HG02678 (cell line): ENCODE measurements around the gene KCNIP3.

Source experiments
- ATAC-seq: cut with Tn5 transposase; IDR thresholded peaks from one replicate; pipeline ENCODE4 v1.9.1; 2021; ENCODE audit warnings: mild to moderate bottlenecking, moderate library complexity; ENCODE audit not compliant: unreplicated experiment

Gene KCNIP3

DNA sequence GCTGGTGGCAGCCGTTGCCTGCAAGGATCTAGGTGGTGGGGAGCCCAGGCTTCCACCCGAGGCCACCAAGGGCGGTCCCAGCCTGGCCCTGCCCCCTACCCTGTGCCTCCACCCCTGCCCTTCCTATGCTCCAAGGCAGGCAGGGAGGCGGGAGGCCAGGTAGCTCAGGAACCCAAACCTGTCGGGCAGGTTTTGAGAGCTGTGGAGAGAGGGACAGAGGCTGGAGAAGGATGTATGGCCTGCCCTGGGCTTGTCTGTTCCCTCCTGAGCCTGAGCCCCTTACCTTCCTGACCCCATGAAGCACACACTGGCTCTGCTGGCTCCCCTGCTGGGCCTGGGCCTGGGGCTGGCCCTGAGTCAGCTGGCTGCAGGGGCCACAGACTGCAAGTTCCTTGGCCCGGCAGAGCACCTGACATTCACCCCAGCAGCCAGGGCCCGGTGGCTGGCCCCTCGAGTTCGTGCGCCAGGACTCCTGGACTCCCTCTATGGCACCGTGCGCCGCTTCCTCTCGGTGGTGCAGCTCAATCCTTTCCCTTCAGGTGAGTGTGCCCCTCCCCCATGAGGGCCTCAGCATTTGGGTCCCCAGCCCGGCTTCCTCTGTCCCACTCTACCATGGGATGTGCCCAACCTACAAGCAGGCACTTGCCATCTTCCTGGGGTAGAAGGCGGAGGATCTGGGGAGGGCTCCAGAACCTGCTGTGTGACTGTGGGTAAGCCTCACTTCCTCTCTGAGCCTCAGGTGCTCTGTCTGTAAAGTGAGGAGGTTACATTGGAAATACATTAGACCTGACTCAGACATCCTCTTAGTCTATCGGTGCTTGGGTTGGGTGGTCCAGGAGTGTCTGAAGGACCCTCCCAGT lies 22.6 kb upstream of the KCNIP3 start, which contains the start of gene PROM2:
Gene PROM2 (plus strand): TSS at position 159 of the 860 bp plus-strand sequence. CDS start 137 bp downstream, at position 296.
- no peak for ATAC-seq

DNA sequence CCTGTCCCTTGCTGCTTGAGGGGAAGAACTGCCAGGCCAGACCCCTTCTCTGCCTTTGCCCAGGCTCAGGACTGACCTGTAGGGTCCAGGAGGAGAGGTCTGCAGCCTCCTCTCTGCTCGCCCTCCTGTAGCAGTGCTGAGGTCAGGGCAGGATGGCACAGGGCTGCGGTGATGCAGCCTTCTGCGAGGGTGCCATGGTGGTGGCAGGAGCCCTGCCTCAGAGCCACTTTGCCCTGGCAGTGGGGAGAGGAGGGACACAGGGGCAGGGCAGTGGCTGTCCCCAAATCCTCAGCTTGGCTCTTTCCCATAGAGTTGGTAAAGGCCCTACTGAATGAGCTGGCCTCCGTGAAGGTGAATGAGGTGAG lies 22.0 kb upstream of the KCNIP3 start:
- no peak for ATAC-seq

DNA sequence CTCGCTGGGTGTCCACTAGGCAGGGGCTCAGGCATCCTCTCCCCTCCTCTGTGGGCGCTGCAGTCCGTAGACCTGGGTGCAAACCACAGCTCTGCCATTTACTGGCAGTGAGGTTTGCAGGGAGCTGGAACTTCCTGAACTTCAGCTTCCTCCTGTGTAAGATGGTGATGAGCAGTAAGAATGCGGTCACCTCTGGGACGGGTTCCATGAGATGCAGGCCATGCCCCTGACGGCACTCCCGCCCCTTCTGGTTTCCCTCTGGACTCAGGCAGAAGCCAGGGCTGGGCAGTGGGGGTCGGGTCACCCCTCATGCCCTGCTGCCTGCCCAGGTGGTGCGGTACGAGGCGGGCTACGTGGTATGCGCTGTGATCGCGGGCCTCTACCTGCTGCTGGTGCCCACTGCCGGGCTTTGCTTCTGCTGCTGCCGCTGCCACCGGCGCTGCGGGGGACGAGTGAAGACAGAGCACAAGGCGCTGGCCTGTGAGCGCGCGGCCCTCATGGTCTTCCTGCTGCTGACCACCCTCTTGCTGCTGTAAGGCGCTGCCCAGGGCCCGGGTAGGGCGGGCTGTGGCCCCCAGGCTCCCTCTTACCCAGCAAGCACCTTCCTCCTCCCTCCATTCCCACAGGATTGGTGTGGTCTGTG lies 21.4 kb upstream of the KCNIP3 start:
- ATAC-seq = no peak

DNA sequence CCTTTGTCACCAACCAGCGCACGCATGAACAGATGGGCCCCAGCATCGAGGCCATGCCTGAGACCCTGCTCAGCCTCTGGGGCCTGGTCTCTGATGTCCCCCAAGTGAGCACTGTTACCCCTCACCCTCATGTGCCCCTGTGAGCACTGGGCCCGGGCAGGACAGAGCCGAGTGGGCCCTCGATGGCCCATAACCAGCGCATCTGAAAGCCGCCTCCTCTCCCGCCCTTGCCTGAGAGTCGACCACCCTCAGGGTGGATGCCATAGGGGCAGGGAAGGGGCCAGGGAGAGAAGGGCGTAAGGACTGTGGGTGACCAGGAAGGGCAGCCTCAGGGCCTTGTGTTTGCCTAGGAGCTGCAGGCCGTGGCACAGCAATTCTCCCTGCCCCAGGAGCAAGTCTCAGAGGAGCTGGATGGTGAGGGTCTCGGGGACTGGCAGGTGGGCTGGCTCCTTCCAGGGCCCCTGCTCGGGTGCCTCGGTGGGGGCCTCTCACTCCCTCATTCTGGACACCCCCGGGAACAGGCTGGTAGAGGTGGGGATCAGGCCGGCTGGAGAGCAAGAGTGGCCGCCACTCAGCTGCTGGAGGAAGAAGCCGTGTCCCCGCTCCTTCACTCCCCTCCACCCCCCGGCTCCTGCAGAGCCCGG lies 20.8 kb upstream of the KCNIP3 start:
- ATAC-seq = no peak

DNA sequence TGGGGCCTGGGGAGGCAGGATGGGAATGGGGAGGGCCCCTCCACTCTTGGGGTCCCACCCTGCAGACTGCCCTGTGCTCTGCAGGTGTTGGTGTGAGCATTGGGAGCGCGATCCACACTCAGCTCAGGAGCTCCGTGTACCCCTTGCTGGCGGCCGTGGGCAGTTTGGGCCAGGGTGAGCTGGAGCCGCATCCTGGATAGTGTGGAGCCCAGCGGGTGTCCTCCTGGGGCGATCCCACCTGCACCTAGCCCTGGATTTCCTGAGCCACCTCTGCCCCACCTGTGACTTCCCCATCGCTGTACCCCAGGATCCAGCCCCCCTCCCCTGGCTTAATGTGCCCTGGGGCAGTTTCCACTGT lies 20.3 kb upstream of the KCNIP3 start:
- no peak for ATAC-seq

DNA sequence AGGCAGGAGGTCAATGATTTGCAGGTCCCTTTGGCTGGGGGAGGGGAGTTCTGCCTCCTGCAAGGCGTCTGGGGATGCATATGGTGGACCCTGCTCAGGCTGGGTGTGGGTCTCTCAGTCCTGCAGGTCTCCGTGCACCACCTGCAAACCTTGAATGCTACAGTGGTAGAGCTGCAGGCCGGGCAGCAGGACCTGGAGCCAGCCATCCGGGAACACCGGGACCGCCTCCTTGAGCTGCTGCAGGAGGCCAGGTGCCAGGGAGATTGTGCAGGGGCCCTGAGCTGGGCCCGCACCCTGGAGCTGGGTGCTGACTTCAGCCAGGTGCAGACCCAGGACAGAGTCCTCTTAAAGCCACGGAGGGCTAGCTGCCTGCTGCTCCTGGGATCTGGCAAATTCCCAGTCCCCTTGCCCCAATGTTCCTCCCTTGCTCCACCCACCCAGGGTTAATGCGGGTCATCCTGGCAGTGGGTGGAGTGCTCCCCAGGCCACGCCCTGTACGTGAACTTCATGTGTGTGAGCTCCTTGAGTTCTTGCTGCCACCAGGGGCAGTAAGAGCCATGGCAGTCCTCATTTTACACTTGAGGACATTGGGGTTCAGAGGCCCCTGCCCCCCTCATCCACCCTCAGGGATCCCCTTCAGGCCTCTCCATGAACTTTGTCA lies 19.8 kb upstream of the KCNIP3 start:
- ATAC-seq = no peak

DNA sequence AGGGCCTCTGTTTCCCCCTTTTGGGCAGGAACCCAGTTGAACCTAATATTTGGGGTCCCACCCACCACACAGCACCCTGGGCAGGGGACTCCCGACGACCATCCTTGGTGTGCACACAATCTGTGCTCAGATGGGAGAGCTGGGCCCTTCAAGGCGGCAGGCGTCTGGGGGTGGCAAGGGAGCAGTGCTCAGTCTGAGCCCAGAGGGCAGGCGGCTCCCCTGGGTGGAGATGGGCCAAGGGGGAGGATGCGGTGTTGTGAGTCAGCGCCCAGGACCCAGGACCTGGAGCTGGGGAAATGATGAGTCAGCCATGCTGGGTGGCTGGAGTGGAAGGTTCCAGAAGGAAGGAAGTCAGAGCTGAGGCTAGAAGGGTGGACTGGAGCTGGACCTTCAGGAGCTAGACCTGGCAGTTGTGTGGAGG lies 19.1 kb upstream of the KCNIP3 start:
- ATAC-seq = no peak

DNA sequence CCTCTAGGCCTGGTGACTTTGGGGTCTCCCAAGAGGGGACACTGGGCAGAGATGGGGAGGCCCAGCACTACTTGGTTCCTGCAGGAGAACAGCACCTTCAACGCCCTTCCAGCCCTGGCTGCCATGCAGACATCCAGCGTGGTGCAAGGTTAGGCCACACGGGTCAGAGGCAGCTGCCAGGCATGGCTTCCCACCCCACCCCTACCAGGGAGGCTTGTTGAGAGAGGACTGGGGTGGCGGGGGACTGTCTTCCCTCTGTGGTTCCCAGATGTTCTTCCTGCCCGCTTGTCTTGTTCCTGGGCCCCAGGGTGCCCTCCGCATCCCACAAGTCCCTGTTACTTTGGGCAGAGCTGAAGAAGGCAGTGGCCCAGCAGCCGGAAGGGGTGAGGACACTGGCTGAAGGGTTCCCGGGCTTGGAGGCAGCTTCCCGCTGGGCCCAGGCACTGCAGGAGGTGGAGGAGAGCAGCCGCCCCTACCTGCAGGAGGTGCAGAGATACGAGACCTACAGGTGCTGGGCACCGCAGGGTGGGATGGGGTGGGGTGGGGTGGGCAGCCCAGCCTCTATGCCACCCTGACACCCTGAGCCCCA lies 18.4 kb upstream of the KCNIP3 start:
- no peak for ATAC-seq

DNA sequence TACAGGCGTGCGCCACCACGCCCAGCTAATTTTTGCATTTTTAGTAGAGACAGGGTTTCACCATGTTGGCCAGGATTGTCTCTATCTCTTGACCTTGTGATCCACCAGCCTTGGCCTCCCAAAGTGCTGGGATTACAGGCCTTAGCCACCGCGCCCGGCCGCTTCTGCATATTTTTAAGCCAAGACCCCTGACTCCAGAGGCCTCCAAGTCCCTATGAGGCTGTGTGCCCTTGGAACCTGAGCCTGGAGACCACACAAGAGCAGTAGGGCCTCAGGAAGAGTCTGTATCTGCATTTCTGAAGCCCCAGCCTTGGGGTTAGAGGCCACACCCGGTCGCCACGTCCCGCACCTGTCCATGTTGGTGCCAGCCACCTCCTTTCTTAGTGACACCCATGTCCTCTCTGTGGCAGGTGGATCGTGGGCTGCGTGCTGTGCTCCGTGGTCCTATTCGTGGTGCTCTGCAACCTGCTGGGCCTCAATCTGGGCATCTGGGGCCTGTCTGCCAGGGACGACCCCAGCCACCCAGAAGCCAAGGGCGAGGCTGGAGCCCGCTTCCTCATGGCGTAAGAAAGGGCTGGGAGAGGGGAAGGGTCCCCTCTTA lies 17.6 kb upstream of the KCNIP3 start:
- no peak for ATAC-seq

DNA sequence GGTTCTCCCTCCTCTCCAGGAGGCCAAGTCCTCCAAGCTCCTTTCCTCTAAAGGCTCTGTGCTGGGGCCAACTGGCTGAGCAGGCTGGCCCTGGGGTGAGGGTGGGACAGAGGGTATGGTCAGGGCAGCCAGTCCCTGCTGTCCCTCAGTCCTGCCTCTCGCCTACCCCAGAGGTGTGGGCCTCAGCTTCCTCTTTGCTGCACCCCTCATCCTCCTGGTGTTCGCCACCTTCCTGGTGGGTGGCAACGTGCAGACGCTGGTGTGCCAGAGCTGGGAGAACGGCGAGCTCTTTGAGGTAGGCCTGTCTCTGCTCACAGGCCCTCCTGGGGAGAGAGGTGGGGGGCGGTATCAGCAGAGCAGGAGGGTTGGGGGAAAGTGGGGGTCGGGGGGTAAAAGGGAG lies 16.1 kb upstream of the KCNIP3 start:
- no peak for ATAC-seq

DNA sequence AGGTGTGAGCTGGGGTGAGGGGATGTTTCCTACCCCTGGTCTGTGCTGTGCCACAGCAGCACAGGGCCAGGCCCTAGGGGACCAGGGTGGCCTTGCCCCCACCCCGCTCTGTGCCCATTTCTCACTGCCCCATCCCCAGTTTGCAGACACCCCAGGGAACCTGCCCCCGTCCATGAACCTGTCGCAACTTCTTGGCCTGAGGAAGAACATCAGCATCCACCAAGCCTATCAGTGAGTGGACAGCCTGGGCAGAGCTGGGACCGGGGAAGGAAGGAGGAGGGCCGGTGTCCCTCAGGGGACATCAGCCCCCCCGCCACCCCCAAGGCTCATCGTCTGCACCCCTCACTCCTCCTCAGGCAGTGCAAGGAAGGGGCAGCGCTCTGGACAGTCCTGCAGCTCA lies 15.4 kb upstream of the KCNIP3 start:
- no peak for ATAC-seq

DNA sequence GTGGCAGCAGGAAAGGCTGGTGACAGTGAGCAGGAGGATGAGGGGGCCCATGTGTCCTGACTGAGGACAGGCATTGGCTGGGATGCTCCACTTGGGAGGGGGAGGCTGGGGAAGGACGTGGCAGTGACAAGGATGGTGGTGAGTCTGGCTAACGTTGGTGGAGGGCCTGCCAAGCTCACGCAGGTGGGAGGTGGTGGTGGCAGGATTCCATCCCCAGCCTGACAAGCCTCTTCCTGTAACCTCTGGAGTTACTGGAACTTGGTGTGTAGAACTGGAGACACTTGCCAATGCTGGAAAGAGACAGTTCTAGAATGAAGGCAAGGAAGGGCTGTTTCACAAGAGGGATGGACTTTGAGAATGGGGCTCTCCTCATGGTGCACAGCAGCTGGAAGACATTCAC lies 14.7 kb upstream of the KCNIP3 start:
- ATAC-seq = no peak

DNA sequence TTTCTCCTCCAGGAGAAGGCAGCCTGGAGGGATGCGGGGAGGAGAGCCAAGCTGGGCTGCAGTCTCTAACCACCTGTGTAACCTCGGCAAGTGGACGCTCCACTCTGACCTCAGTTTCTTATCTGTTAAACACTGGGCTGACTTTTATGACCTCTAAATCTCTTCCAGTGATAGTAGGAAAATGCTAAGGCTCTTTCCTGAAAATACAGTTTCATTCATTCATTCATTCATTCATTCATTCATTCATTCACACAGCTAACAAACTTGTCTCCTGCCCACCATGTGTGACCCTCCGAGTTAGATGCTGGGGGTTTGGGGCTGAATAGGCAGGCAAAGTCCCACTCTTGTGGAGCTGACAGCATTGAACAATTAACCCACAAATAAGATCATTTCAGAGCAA lies 13.6 kb upstream of the KCNIP3 start:
- ATAC-seq = no peak

DNA sequence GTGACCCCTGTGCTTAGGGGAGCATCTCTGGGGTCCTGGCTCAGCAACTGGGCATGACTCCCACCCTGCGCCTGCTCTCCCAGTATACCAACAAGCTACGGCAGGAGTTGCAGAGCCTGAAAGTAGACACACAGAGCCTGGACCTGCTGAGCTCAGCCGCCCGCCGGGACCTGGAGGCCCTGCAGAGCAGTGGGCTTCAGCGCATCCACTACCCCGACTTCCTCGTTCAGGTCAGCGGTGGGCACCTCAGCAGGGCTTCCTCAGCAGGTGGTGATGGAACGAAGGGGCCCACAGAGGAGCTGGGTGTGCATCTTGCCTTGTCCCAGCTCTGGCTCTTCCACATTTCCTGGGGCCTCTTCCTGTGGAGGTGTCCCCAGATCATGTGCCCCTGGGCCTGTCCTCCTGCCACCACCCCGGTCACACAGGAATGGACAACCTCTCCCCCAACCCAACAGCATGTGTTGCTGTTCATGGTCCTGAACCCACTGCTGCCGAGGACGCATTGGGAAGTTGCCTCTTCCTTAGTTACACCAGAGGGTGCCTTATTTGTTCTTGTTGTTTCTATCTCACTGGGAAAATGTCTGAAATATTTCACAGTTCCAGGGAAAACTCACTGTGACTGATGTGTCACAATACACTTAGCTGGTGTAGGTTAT lies 12.1 kb upstream of the KCNIP3 start:
- no peak for ATAC-seq

DNA sequence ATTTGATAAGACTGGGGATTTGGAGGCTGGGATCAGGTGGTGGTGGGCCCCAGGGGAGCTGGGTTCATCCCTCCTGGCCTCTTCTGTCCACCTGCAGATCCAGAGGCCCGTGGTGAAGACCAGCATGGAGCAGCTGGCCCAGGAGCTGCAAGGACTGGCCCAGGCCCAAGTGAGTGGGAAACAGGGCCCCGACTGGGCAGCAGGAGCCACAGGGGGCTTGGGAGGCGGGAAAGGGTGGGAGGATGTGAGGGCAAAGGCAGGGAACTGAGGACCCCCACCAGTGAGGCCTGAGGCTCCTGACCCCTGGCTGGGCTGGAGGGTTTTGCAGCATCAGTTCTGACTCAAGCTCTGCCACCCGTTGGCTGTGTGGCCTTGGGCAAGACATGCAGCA lies 11.6 kb upstream of the KCNIP3 start:
- ATAC-seq = no peak

DNA sequence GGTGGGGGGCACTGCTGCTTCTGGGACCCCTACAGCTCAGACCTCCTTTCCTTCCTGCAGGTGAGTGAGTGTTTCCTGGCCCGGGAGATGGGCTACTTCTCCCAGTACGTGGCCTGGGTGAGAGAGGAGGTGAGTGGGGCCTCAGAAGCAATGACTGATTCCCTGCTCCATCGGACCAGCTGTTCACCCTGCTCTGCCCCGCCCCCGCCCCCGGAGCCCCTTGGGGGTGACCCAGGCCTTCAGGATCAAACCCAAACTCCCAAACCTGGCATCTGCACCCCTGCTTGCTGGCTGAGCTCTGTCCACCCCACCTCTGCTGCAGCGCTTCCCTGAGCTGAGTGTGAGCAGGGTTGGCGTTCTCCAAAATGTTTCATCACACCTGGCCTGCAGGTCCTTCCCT lies 9.8 kb upstream of the KCNIP3 start:
- no peak for ATAC-seq

DNA sequence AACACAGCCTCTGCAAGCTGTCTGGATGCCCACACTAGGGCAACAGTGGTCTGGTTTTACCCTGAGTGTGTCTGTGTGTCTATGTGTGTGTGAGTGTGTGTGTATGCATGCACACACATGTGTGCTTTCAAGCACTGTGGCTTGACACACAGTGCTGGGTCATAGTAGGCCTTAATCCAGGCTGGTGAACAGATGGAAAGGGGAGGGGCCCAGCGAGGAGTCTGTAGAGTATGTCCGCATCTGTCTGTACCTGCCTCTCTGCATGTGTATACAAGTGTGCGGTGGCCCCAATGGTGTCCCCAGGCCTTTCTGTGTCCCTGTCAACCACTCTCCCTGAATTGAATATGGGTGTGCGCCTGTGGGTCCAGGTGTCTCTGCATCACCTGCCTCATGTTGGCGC lies 9.3 kb upstream of the KCNIP3 start:
- ATAC-seq = no peak

DNA sequence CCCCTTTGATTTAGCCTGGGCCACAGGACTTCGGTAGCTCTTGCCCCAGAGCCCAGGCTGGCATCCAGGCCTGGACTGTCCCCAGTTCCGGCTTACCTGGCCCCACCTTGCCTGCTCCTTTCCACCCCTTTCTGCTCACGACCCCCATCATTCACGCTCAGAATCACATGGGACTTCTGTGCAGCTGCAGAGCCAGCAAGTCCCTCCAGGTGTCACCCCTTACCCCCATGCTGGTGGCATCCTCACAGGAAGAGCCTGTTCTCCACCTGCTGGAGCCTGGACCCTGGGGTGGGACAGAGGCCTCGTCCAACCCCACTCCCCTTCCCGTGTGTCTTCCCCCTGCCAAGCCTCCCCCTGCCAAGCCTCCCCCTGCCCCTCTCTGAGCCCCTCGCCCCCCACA lies 7.9 kb upstream of the KCNIP3 start:
- no peak for ATAC-seq

DNA sequence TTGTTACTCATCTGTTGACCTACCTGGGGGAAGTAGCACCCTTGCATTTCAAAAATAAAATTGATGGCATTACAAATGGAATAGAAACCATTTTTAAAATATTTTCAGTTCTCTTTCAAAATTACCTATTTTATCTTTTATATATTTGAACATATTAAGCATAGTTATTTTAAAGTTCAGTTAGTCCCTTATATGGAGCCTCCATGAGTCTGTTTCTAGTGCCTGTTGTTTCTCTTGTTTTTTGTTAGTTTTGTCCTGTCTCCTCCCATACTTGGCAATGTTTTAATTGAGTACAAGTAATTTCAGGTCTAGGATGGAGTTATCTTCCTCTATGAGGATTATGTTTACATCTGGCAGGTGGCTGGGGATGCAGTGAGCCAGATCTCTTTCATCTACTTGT lies 5.9 kb upstream of the KCNIP3 start:
- no peak for ATAC-seq

DNA sequence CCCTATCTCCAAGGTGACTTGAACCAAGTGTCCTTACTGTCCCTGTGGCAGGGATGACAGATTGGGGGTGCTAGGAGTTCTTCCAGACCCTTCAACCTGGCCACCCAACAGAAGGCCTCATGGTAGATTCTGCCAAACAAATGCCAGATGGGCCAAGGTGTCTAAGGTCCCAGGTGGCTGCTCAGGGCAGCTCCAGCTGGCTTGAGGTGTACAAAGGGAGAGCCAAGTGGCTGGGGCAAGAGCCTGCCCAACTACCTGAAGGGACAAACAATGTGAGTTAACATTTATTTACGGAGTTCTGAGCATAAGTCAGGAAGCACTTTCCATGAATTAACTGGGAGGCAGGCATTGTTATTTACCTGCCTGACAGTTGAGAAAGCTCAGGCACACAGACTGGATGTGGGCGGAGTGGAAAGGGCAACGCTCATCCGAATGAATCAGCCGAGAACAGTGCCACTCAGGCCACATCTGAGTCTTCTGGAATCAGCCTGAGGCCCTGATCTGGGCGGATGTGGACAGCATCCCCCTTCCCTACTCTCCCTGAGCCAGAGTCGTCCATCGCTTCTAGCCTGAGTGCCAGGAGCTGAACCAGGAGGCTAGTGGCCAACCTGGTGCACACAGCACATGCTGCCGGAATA lies 4.4 kb upstream of the KCNIP3 start:
- ATAC-seq = no peak
